ENCODE measurements around the gene TMEM201. TPM values are rescaled to one million over a fixed set of nuclear protein-coding genes. Genes with fewer than 3 reads are reported as not detected.

TMEM201 gene
- total and polyA plus RNA-seq, 9 of the 15 experiments (the other 6 are each of a cell fraction or from before 2014, with no cell fraction given), result 0.42 to 51.3 (median 7.4) TPM

DNA sequence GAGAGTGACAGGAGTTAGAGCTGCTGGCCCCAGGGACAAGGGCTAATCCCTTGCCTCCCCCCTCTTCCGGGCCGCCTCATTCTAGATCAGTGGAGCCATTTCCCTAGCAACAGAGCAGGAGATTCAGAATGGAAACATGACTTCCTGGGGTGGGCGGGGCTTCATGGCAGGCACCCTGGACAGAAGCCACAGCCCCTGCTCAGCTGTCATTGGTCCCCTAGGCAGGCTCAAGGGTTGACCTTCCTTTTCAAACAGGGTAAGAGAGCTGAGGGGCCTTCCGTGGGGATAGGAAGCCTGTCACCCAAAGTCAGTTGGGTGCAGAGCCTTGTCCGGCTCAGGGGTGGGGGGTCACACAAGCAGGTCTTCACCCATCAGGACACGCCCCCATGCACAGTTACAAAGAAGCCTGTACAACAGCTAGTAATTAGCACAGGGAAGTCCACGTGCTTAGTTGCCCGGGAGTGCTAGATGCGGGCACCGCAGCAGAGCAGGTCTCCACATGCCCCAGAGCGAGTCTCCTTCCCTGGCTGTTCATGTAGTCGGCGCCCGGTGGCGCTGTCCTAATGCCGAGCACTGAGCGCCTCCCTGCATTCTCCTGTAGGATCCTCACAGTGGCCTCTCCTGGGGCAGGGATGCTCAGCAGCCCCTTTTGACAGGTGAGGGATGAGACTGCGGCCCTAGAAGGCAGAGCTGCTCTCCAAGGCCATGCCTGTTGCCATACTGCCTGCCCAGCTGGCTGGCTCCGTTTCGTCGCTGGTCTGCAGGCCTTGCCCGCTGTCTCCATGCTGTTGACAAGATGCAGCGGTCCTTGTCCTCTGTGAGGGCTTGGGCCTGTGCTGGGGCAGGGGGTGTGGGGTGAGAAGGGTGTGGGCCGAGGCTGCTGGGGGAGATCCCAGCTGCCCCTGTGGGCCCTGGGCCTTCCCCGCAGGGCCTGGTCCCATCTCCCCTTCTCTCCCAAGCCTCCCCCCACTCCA, 5.1 kb downstream of the TMEM201 start (continued):
- TF ChIP-seq KAT8 (IDR thresholded peaks at IDR 0.05; ENCODE audit: low read depth) (no peak), SIN3A (IDR thresholded peaks at IDR 0.05; ENCODE audit: borderline replicate concordance in 2 of 2, control insufficient read depth in 1 of 2, low read depth in 2 of 2, low read length in 2 of 2) (peak in 1 of 2 experiments; percentile 85; a peak in 1 of 4 replicates), NFYB (IDR thresholded peaks at IDR 0.05; ENCODE audit: extremely low read depth, insufficient read length) (no peak), TARDBP (IDR thresholded peaks at IDR 0.05) (no peak), XRCC4 (IDR thresholded peaks at IDR 0.05; ENCODE audit: extremely low read depth, insufficient read depth, insufficient read length) (no peak), CHD2 (IDR thresholded peaks at IDR 0.05; ENCODE audit: low read depth, low read length) (no peak), ZNF184 (CRISPR knock-in tag; IDR thresholded peaks at IDR 0.05) (no peak), PTBP1 (IDR thresholded peaks at IDR 0.05; ENCODE audit: low read depth, low read length) (no peak), ZNF239 (CRISPR knock-in tag; IDR thresholded peaks at IDR 0.05) (no peak), MCM3 (IDR thresholded peaks at IDR 0.05) (no peak), TBL1XR1 (IDR thresholded peaks at IDR 0.05; ENCODE audit: low read length in 2 of 2) (no peak), KAT2B (IDR thresholded peaks at IDR 0.05; ENCODE audit: low read depth, low read length) (no peak), MTA1 (IDR thresholded peaks at IDR 0.05; ENCODE audit: borderline replicate concordance) (no peak), POLR2AphosphoS5 (IDR thresholded peaks at IDR 0.05; ENCODE audit: control insufficient read depth, insufficient read depth, low read depth, low read length) (no peak), HIVEP1 (CRISPR knock-in tag; IDR thresholded peaks at IDR 0.05) (no peak), NFRKB (IDR thresholded peaks at IDR 0.05; ENCODE audit: low read depth) (no peak), RBFOX2 (IDR thresholded peaks at IDR 0.05; ENCODE audit: low read depth, low read length) (no peak; the same call in 1 of the 2 replicates)
- TF ChIP-seq, protein P1, sequence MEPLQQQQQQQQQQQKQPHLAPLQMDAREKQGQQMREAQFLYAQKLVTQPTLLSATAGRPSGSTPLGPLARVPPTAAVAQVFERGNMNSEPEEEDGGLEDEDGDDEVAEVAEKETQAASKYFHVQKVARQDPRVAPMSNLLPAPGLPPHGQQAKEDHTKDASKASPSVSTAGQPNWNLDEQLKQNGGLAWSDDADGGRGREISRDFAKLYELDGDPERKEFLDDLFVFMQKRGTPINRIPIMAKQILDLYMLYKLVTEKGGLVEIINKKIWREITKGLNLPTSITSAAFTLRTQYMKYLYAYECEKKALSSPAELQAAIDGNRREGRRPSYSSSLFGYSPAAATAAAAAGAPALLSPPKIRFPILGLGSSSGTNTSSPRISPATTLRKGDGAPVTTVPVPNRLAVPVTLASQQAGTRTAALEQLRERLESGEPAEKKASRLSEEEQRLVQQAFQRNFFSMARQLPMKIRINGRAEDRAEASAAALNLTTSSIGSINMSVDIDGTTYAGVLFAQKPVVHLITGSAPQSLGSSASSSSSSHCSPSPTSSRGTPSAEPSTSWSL (CRISPR knock-in tag; IDR thresholded peaks at IDR 0.05; ENCODE audit: borderline replicate concordance), result no peak
- TF ChIP-seq, protein P2, sequence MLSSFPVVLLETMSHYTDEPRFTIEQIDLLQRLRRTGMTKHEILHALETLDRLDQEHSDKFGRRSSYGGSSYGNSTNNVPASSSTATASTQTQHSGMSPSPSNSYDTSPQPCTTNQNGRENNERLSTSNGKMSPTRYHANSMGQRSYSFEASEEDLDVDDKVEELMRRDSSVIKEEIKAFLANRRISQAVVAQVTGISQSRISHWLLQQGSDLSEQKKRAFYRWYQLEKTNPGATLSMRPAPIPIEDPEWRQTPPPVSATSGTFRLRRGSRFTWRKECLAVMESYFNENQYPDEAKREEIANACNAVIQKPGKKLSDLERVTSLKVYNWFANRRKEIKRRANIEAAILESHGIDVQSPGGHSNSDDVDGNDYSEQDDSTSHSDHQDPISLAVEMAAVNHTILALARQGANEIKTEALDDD (IDR thresholded peaks at IDR 0.05), result peak; percentile 30; the same call in 1 of the 2 replicates
- TF ChIP-seq, protein P3, sequence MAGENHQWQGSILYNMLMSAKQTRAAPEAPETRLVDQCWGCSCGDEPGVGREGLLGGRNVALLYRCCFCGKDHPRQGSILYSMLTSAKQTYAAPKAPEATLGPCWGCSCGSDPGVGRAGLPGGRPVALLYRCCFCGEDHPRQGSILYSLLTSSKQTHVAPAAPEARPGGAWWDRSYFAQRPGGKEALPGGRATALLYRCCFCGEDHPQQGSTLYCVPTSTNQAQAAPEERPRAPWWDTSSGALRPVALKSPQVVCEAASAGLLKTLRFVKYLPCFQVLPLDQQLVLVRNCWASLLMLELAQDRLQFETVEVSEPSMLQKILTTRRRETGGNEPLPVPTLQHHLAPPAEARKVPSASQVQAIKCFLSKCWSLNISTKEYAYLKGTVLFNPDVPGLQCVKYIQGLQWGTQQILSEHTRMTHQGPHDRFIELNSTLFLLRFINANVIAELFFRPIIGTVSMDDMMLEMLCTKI (IDR thresholded peaks at IDR 0.05; ENCODE audit: partially characterized antibody), result no peak
- TF ChIP-seq, protein P4, sequence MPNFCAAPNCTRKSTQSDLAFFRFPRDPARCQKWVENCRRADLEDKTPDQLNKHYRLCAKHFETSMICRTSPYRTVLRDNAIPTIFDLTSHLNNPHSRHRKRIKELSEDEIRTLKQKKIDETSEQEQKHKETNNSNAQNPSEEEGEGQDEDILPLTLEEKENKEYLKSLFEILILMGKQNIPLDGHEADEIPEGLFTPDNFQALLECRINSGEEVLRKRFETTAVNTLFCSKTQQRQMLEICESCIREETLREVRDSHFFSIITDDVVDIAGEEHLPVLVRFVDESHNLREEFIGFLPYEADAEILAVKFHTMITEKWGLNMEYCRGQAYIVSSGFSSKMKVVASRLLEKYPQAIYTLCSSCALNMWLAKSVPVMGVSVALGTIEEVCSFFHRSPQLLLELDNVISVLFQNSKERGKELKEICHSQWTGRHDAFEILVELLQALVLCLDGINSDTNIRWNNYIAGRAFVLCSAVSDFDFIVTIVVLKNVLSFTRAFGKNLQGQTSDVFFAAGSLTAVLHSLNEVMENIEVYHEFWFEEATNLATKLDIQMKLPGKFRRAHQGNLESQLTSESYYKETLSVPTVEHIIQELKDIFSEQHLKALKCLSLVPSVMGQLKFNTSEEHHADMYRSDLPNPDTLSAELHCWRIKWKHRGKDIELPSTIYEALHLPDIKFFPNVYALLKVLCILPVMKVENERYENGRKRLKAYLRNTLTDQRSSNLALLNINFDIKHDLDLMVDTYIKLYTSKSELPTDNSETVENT (CRISPR knock-in tag; IDR thresholded peaks at IDR 0.05), result no peak

All from K562 (cell line).